IMR-90 (cell line): ENCODE data around the gene FBXO3. TPM values are rescaled to one million over a fixed set of nuclear protein-coding genes. Genes with fewer than 3 reads are reported as not detected.
"Not testable (repeated sequence)": the region's sequence is repeated elsewhere in the genome, so short reads cannot be mapped to it uniquely, and the experiment has no call there.

ENCODE experiments used
- ATAC-seq: fragments of 200-7000 bp; cut with Tn5 transposase; 2 replicates; pipeline ENCODE4 v1.9.1; 2020; ENCODE audit warnings: low read depth, mild to moderate bottlenecking, moderate library complexity
- BruUV-seq: library from RNA; stranded (reverse); fragments of 400-500 nt; replicated peaks from 2 replicates; lab custom pipeline; 2021; lab: Mats Ljungman, UMichigan
- CTCF ChIA-PET: fragments of 300-600 bp; formaldehyde crosslinking; extraction: SDS; loops from one replicate; lab custom pipeline; 2021; ENCODE audit warnings: antibody characterized with exemption; lab: Yijun Ruan, JAX
- POLR2A ChIA-PET: fragments of 300-600 bp; sonication (Branson Sonifier 250); formaldehyde crosslinking; loops from one replicate; lab custom pipeline; 2022; ENCODE audit warnings: antibody characterized with exemption; ENCODE audit not compliant: unreplicated experiment; lab: Charles Lee
- DNase-seq: peaks from one replicate; pipeline ENCODE4 v3.0.0; 2013
- H2AFZ ChIP-seq: replicated peaks from 2 replicates; pipeline ENCODE3; 2013; ENCODE audit warnings: low read length, mild to moderate bottlenecking; ENCODE audit not compliant: poor library complexity
- H2AK5ac ChIP-seq: 2 replicates; pipeline ENCODE4 v1.6.1; 2013; ENCODE audit warnings: low read depth, low read length, inconsistent platforms
- H2AK9ac ChIP-seq: replicated peaks from 2 replicates; pipeline ENCODE3; 2013; ENCODE audit warnings: mild to moderate bottlenecking, low read depth, low read length, moderate library complexity; ENCODE audit not compliant: poor library complexity
- H2BK120ac ChIP-seq: 2 replicates; pipeline ENCODE4 v1.6.1; 2013; ENCODE audit warnings: low read depth, low read length, inconsistent platforms
- H2BK15ac ChIP-seq: 3 replicates; pipeline ENCODE4 v1.6.1; 2013; ENCODE audit warnings: low read depth, low read length, inconsistent platforms
- H2BK20ac ChIP-seq: 2 replicates; pipeline ENCODE4 v1.6.1; 2013; ENCODE audit warnings: low read depth, mild to moderate bottlenecking, inconsistent platforms, low read length, moderate library complexity
- H2BK5ac ChIP-seq: 2 replicates; pipeline ENCODE4 v1.6.1; 2013; ENCODE audit warnings: mild to moderate bottlenecking, low read depth, low read length, inconsistent platforms; ENCODE audit not compliant: poor library complexity, severe bottlenecking
- H3K14ac ChIP-seq: replicated peaks from 2 replicates; pipeline ENCODE4 v1.6.1; 2013; ENCODE audit warnings: low read depth, low read length, inconsistent platforms
- H3K18ac ChIP-seq: 2 replicates; pipeline ENCODE4 v1.6.1; 2013; ENCODE audit warnings: low read depth, low read length, control low read depth
- H3K23ac ChIP-seq: 2 replicates; pipeline ENCODE4 v1.6.1; 2013; ENCODE audit warnings: low read depth, low read length, inconsistent platforms
- H3K27ac ChIP-seq: 2 replicates; pipeline ENCODE4 v1.5.1; 2013; ENCODE audit warnings: mild to moderate bottlenecking, control low read depth, low read length; ENCODE audit not compliant: insufficient read depth
- H3K27me3 ChIP-seq: 2 replicates; pipeline ENCODE4 v1.6.1; 2013; ENCODE audit warnings: low read length; ENCODE audit not compliant: control insufficient read depth, insufficient read depth
- H3K36me3 ChIP-seq: 2 replicates; pipeline ENCODE4 v1.6.1; 2013; ENCODE audit warnings: low read length, mixed read lengths; ENCODE audit not compliant: control insufficient read depth, insufficient read depth
- H3K4ac ChIP-seq: 2 replicates; pipeline ENCODE4 v1.6.1; 2013; ENCODE audit warnings: low read depth, low read length, inconsistent platforms
- H3K4me1 ChIP-seq: 2 replicates; pipeline ENCODE4 v1.6.1; 2013; ENCODE audit warnings: low read length, mixed read lengths; ENCODE audit not compliant: control insufficient read depth, insufficient read depth
- H3K4me2 ChIP-seq: 2 replicates; pipeline ENCODE4 v1.6.1; 2013; ENCODE audit warnings: low read depth, mild to moderate bottlenecking, control low read depth, low read length, moderate library complexity
- H3K4me3 ChIP-seq: 2 replicates; pipeline ENCODE4 v1.5.1; 2013; ENCODE audit warnings: low read depth, mild to moderate bottlenecking, control low read depth, low read length, moderate library complexity; ENCODE audit not compliant: insufficient read depth
- H3K56ac ChIP-seq: 2 replicates; pipeline ENCODE4 v1.6.1; 2013; ENCODE audit warnings: low read length, inconsistent platforms; ENCODE audit not compliant: insufficient read depth; ENCODE audit errors: extremely low read depth
- H3K79me1 ChIP-seq, 2 experiments: 2 replicates each; pipeline ENCODE4 v1.6.1; 2013; ENCODE audit warnings: low read length in 2 of 2, inconsistent platforms in 1 of 2, low read depth in 1 of 2
- H3K9ac ChIP-seq: 2 replicates; pipeline ENCODE4 v1.6.1; 2013; ENCODE audit warnings: low read depth, low read length, control low read depth
- H3K9me1 ChIP-seq: 2 replicates; pipeline ENCODE4 v1.6.1; 2013; ENCODE audit warnings: low read length, inconsistent platforms; ENCODE audit not compliant: insufficient read depth
- H3K9me3 ChIP-seq: 2 replicates; pipeline ENCODE4 v1.6.1; 2013; ENCODE audit warnings: low read length; ENCODE audit not compliant: control insufficient read depth, insufficient read depth
- H4K20me1 ChIP-seq: 2 replicates; pipeline ENCODE4 v1.6.1; 2013; ENCODE audit warnings: low read length, inconsistent platforms; ENCODE audit not compliant: insufficient read depth
- H4K5ac ChIP-seq: 2 replicates; pipeline ENCODE4 v1.6.1; 2013; ENCODE audit warnings: mild to moderate bottlenecking, low read depth, low read length, control low read depth
- H4K8ac ChIP-seq, 2 experiments: 2 replicates each; pipeline ENCODE4 v1.6.1; 2013; ENCODE audit warnings: low read depth in 2 of 2, low read length in 2 of 2, control low read depth in 1 of 2, inconsistent platforms in 1 of 2
- H4K91ac ChIP-seq: 2 replicates; pipeline ENCODE4 v1.6.1; 2013; ENCODE audit warnings: low read depth, low read length, inconsistent platforms; ENCODE audit not compliant: insufficient read depth
- ELK1 ChIP-seq: fragments of 150-350 bp; IDR thresholded peaks from 2 replicates; pipeline ENCODE4 v1.6.1; 2016; ENCODE audit warnings: low read depth, mild to moderate bottlenecking, low read length, moderate library complexity, borderline replicate concordance
- MXI1 ChIP-seq: IDR thresholded peaks from 2 replicates; pipeline ENCODE4 v1.6.1; 2012; ENCODE audit warnings: low read depth, mild to moderate bottlenecking, low read length, moderate library complexity, borderline replicate concordance
- NFE2L2 ChIP-seq: fragments of 150-350 bp; IDR thresholded peaks from 2 replicates; pipeline ENCODE4 v1.6.1; 2016; ENCODE audit warnings: low read depth, mild to moderate bottlenecking, low read length
- WGBS, 2 experiments: methylation state at CpG; one replicate each; pipeline versions ENCODE4 v1.1.5 to v1.1.7; 2013; ENCODE audit warnings: missing lambda C conversion rate in 2 of 2; ENCODE audit not compliant: insufficient read length in 1 of 2; ENCODE audit errors: extremely low coverage in 2 of 2; 5-methylcytosine and 5-hydroxymethylcytosine counted together
- dilution Hi-C: fragments of 300-500 bp; cut with HindIII; formaldehyde crosslinking; loops from one replicate; pipeline ENCODE4 v1.14.3; 2018; ENCODE audit warnings: low sequenced_read_pairs; ENCODE audit not compliant: unreplicated experiment
- in situ Hi-C: fragments of 300-500 bp; cut with MboI; formaldehyde crosslinking; loops from 3 replicates; pipeline ENCODE4 v1.14.3; 2019; ENCODE audit warnings: low sequenced_read_pairs, inconsistent platforms, mixed read lengths
- intact Hi-C: fragments of 100-400 bp; cut with micrococcal nuclease; formaldehyde crosslinking; loops from 2 replicates; pipeline ENCODE4 v1.10.0; 2022
- polyA plus RNA-seq, 3 experiments: library from polyadenylated mRNA; depleted of rRNA; stranded (reverse); fragments of >200 nt; gene quantifications; 2 replicates each; pipeline ENCODE4 v1.2.3, GENCODE V29; 2012; ENCODE audit warnings: low replicate concordance in 1 of 3
- total RNA-seq: library from RNA; depleted of rRNA; stranded (reverse); fragments of >200 nt; gene quantifications from 2 replicates; pipeline ENCODE4 v1.2.3, GENCODE V29; 2012

Gene FBXO3
- total and polyA plus RNA-seq, 2 of the 4 experiments (the other 2 are of a cell fraction) = 26.2 to 51.1 TPM

DNA sequence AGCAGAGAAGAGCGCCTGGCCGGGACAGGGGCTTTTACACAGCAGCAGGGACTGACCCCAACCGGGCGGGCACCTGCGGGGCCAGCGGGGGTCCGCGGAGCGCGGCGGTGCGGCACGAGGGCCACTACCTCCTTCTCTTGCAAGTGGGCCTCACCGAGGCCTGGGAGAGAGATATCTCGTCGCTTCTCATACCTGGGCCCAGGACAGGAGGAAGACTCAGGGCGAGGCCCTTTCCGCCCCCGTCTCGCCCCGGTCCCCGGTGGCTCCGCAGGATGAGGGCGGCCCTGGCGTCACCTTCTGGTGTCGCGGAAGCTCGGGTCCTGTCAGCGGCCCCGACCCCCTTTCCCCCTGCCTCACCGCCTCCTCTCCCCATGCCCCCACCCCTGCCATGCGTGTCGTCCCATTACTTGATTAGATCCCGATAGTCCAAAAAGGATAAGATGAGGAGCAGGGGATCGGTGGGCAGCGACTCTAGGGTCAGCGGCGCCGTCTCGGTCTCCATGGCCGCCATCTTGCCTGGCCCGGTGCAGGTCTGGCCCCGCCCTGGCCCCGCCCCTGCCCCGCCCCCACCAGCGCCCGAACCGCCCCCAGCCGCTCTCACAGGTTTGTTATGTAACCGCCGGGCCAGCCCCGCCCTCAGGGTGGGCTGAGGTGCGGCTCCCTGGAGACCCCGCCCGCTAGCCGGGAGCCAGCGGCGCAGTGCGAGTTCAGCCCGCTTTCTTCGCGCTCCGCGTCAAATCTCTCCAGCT lies at the start of gene FBXO3 (continued):
- TF ChIP-seq ELK1 (no peak), MXI1 (no peak), NFE2L2 (no peak)

DNA sequence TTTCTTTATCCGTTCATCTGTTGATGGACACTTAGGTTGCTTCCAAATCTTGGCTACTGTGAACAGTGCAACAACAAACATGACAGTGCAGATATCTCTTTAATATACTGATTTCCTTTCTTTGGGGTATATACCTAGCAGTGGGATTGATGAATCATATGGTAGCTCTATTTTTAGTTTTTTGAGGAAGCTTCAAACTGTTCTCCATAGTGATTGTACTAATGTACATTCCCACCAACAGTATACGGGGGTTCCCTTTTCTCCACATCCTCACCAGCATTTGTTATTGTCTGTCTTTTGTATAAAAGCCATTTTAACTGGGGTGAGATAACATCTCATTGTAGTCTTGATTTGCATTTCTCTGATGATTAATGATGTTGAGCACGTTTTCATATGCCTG lies 48.7 kb upstream of the FBXO3 start:
- CTCF ChIA-PET, H3K56ac ChIP-seq, H3K79me1 ChIP-seq, H2BK5ac ChIP-seq, H2BK15ac ChIP-seq, H4K8ac ChIP-seq, H3K4me2 ChIP-seq, H2AK5ac ChIP-seq, H2BK20ac ChIP-seq, dilution Hi-C loops, H3K4me1 ChIP-seq, H3K23ac ChIP-seq, ATAC-seq, H2BK120ac ChIP-seq, H3K4ac ChIP-seq, H3K14ac ChIP-seq, H2AFZ ChIP-seq, H3K9ac ChIP-seq, intact Hi-C loops, H4K20me1 ChIP-seq, H3K27ac ChIP-seq, H3K9me3 ChIP-seq, H4K5ac ChIP-seq, H3K9me1 ChIP-seq, H2AK9ac ChIP-seq, H4K91ac ChIP-seq, H3K36me3 ChIP-seq, BruUV-seq, DNase-seq, H3K4me3 ChIP-seq, POLR2A ChIA-PET, H3K18ac ChIP-seq: not testable (repeated sequence)
- peaks cover 59% of the 10 kb centered on the region for H3K27me3 ChIP-seq
- in situ Hi-C loops = loop anchor here (10.0 kb wide), 1 partner anchor 458 kb away; no protein-coding TSS in a partner anchor
- WGBS, 2 experiments = no CpG with 5 or more reads among the region's 3 CpGs
